ENCODE data around the gene ZCCHC3.

ZCCHC3 gene

GRCh38 chr20:286508-286907 lies 10.9 kb upstream of the ZCCHC3 start:
- no peak for DNase-seq

GRCh38 chr20:288956-289692 lies 8.2 kb upstream of the ZCCHC3 start:
- DNase-seq: no peak

- no peak for DNase-seq
Measured at GRCh38 chr20:289693-290083, 7.7 kb upstream of the ZCCHC3 start.

GRCh38 chr20:290084-290831 lies 7.1 kb upstream of the ZCCHC3 start, which contains the start of gene C20orf96:
C20orf96 (minus strand) TSS chr20:290750; CDS start chr20:290610, 140 bp downstream.
- DNase-seq: peak; percentile 91

GRCh38 chr20:294602-295001 lies 2.8 kb upstream of the ZCCHC3 start:
- no peak for DNase-seq

- DNase-seq: no peak
Measured at GRCh38 chr20:295804-296203, 1.6 kb upstream of the ZCCHC3 start.

- DNase-seq: peak; percentile 57
Measured at GRCh38 chr20:297925-298775, 780 bp downstream of the ZCCHC3 start.

GRCh38 chr20:298776-299391 lies 1.5 kb downstream of the ZCCHC3 start:
- DNase-seq: no peak

- no peak for DNase-seq
Measured at GRCh38 chr20:300345-300990, 3.1 kb downstream of the ZCCHC3 start.

- no peak for DNase-seq
Measured at GRCh38 chr20:301886-302848, 4.8 kb downstream of the ZCCHC3 start.

GRCh38 chr20:305745-306144 lies 8.4 kb downstream of the ZCCHC3 start:
- DNase-seq: no peak

GRCh38 chr20:308427-309038 lies 11.2 kb downstream of the ZCCHC3 start:
- DNase-seq: no peak

GRCh38 chr20:309306-309840 lies 12.0 kb downstream of the ZCCHC3 start:
- DNase-seq: no peak

- peak; percentile 93 for DNase-seq
Measured at GRCh38 chr20:309841-310644, 12.7 kb downstream of the ZCCHC3 start.

GRCh38 chr20:310645-311044 lies 13.3 kb downstream of the ZCCHC3 start:
- no peak for DNase-seq

- no peak for DNase-seq
Measured at GRCh38 chr20:311609-312008, 14.2 kb downstream of the ZCCHC3 start.

GRCh38 chr20:312067-312466 lies 14.7 kb downstream of the ZCCHC3 start:
- DNase-seq: no peak

- no peak for DNase-seq
Measured at GRCh38 chr20:312866-313265, 15.5 kb downstream of the ZCCHC3 start.

GRCh38 chr20:313402-313801 lies 16.0 kb downstream of the ZCCHC3 start:
- DNase-seq: no peak

GRCh38 chr20:313948-314347 lies 16.6 kb downstream of the ZCCHC3 start:
- DNase-seq: no peak

Measured in CD4-positive, alpha-beta T cell treated with Interleukin-15 for 1 hour (primary cell).